ENCODE measurements around the gene PNPT1. TPM values are rescaled to one million over a fixed set of nuclear protein-coding genes. Genes with fewer than 3 reads are reported as not detected.
A peak's percentile ranks its signal among the peaks of the same experiment; 100 is the strongest.

The PNPT1 gene
- total and polyA plus RNA-seq, 9 of the 15 experiments (the other 6 are each of a cell fraction or from before 2014, with no cell fraction given): 46.5 to 104 (median 62.7) TPM

- TF ChIP-seq ZNF239 (CRISPR knock-in tag; IDR thresholded peaks at IDR 0.05) (no peak), CBX1 (IDR thresholded peaks at IDR 0.05; ENCODE audit: low read depth) (no peak), NR1H2 (CRISPR knock-in tag; IDR thresholded peaks at IDR 0.05) (no peak), MTA1 (IDR thresholded peaks at IDR 0.05; ENCODE audit: borderline replicate concordance) (no peak), ZBTB49 (CRISPR knock-in tag; IDR thresholded peaks at IDR 0.05; ENCODE audit: borderline replicate concordance) (0 out of 2 replicates have a peak, but pooled peaks have one; percentile 11), ZBTB8A (IDR thresholded peaks at IDR 0.05; ENCODE audit: partially characterized antibody) (no peak), ZNF551 (CRISPR knock-in tag; IDR thresholded peaks at IDR 0.05) (no peak), ETS2 (tag; IDR thresholded peaks at IDR 0.05; ENCODE audit: borderline replicate concordance, poor library complexity, severe bottlenecking) (no peak), TBP (optimal IDR thresholded peaks at IDR 0.05; ENCODE audit: low read depth, low read length) (peak; percentile 61), TAF1 (IDR thresholded peaks at IDR 0.05; ENCODE audit: control insufficient read depth, extremely low read depth, insufficient read depth, low read length, severe bottlenecking) (peak; percentile 30), ZC3H8 (IDR thresholded peaks at IDR 0.05) (no peak), HSF4 (CRISPR knock-in tag; IDR thresholded peaks at IDR 0.05; ENCODE audit: borderline replicate concordance) (no peak), ZNF347 (CRISPR knock-in tag; IDR thresholded peaks at IDR 0.05; ENCODE audit: low read depth) (no peak), BRCA1 (IDR thresholded peaks at IDR 0.05) (no peak), BRCA1 (CRISPR knock-in tag; IDR thresholded peaks at IDR 0.05) (no peak), HDAC1 (IDR thresholded peaks at IDR 0.05) (peak in 1 of 2 experiments; percentile 79; a peak in 1 of 4 replicates), YBX1 (IDR thresholded peaks at IDR 0.05) (no peak), TAF15 (IDR thresholded peaks at IDR 0.05; ENCODE audit: low read depth, low read length) (no peak), SIX5 (IDR thresholded peaks at IDR 0.05; ENCODE audit: borderline replicate concordance in 1 of 2, insufficient read depth in 1 of 2, low read depth in 1 of 2, low read length in 2 of 2) (peak; percentile 23 to 57; a peak in 1 of 4 replicates), JUN (IDR thresholded peaks at IDR 0.05; ENCODE audit: borderline replicate concordance, low read depth, low read length) (no peak), JUN (CRISPR knock-in tag; IDR thresholded peaks at IDR 0.05; ENCODE audit: borderline replicate concordance) (peak; percentile 65; the same call in 1 of the 2 replicates)
- TF ChIP-seq, protein P1, sequence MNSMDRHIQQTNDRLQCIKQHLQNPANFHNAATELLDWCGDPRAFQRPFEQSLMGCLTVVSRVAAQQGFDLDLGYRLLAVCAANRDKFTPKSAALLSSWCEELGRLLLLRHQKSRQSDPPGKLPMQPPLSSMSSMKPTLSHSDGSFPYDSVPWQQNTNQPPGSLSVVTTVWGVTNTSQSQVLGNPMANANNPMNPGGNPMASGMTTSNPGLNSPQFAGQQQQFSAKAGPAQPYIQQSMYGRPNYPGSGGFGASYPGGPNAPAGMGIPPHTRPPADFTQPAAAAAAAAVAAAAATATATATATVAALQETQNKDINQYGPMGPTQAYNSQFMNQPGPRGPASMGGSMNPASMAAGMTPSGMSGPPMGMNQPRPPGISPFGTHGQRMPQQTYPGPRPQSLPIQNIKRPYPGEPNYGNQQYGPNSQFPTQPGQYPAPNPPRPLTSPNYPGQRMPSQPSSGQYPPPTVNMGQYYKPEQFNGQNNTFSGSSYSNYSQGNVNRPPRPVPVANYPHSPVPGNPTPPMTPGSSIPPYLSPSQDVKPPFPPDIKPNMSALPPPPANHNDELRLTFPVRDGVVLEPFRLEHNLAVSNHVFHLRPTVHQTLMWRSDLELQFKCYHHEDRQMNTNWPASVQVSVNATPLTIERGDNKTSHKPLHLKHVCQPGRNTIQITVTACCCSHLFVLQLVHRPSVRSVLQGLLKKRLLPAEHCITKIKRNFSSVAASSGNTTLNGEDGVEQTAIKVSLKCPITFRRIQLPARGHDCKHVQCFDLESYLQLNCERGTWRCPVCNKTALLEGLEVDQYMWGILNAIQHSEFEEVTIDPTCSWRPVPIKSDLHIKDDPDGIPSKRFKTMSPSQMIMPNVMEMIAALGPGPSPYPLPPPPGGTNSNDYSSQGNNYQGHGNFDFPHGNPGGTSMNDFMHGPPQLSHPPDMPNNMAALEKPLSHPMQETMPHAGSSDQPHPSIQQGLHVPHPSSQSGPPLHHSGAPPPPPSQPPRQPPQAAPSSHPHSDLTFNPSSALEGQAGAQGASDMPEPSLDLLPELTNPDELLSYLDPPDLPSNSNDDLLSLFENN (IDR thresholded peaks at IDR 0.05; ENCODE audit: low read depth in 2 of 2, low read length in 2 of 2): 0 out of 4 replicates have a peak, but pooled peaks of 1 of the 2 experiments have one; percentile 20
These were observed 75.2 kb downstream of the PNPT1 start (continued) for GRCh38 chr2:55618275-55619055.

Data from K562 (cell line).